Measurements from ENCODE around the gene CAD.
"Not testable (repeated sequence)": the region's sequence is repeated elsewhere in the genome, so short reads cannot be mapped to it uniquely, and the experiment has no call there.

Gene CAD

DNA sequence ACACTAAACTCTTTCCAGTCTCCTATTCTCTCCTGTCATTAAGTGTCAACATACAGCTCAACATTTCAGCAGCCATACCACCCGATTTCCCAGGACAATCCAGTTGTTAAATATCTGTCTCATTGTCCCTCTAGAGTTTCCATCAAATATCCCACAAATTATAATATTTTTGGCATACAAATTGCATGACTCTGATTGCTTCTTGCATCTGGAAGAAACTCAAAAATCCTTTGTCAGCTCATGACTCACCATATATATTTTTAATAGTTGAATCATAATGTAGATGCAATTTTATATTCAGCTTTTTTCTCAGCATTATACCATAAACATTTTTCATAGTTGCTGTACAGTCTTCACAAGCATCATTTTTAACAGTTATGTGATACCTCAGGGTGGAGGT lies 38.5 kb downstream of the CAD start:
- FAIRE-seq: no peak

DNA sequence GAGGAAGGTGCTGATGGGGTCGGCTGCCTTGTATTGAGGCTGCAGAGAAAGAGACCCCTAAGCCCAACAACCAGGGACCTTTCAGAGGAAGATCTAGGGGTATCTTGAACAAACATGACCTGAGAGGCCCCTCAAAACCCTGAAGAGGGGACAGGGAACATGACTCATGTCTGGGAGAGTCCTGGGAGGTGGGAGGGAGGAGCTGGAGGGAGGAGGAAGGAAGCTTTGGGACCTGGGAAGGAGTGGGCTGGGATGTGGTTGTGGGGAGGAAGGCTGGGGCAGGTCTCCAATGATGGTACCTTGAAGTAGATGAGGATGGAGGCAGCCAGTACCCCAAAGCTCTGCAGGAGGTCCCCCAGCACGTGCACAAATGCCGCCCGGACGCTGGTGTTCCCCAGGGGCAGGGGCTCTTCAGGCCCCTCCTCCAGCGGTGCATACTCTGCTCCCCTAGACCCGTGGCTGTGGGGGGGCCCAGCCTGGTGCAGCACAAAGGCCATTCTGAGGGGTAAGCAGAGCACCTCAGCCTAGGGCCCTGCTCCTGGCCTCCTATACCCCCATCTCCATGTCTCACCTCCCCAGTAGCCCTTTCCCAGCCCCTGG lies 39.8 kb downstream of the CAD start:
- FAIRE-seq (no peak), DNase-seq (ENCODE audit: low spot score) (no peak)

More for the DNA sequence above, 38.5 kb downstream of the CAD start:
- no peak for DNase-seq (ENCODE audit: low spot score)

DNA sequence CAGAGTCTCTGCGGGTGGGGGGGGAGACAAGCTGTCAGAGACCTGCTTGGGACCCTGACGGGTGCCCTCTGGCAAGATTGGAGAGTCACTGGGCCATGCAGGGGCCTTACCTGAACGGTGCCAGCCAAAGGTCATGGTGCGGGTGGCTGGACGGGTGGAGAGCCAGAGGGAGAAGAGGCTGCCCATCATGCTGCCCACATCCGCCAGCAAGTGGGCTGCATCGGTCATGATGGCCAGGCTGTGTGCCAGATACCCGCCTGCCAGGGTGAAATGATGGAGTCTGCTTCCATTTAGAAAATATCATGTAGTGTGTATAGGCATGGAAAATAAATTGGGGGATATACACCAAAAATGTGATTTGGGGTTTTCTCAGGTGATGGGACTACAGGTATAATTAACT lies 40.9 kb downstream of the CAD start:
- FAIRE-seq (no peak), DNase-seq (ENCODE audit: low spot score) (no peak)

DNA sequence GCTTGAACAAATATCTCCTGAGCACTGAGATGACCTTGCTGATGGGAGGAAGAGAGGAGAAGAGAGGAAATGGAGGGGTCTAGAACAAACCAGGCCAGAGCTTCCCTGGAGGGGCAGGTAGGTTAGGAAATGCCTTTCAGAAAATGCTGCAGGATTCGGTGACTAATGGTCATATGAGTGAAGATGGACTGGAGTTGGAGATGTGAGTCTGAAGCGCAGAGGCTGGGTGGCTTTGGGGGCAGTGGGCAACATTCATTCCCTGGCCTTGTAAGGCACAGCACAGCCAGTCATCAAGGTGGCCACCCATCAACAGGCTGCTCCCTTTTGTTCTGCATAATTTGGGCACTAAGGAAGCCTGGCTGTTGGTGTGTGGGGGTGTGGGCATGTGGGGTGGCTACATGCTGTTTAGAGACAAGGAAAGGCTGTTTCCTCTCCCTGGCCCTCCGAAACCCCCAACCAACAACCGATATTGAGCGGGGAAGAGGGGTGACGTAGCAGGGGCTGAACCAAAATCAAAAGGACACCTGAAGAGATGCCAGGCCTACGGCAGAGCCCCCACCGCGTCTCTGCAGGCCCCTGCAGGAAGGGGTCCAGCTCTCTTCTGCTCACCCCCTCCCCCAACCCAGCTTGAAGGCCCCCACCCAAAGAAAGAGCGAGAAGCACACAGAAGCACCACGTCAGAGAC lies 44.2 kb downstream of the CAD start:
- DNase-seq (ENCODE audit: low spot score) (no peak), FAIRE-seq (no peak)

DNA sequence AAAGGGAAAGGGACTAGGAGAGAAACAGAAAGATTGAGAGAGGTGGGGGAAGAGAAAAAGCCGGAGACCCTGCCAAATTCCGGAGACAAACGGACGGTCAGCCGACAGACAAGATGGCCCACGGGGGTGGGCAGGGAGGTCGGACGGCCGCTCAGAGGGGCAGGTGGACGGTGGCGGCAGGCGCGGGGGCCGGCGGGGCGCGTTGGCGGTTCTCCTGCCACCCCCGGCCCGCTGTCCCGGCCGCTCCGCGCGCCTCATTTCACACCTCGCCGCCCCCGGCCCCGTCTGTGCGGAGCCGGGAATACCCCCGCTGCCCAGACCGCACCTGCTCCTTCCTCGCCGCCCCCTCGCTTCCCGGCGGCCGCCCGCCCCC lies 44.7 kb downstream of the CAD start:
- DNase-seq (ENCODE audit: low spot score): no peak
- no peak for FAIRE-seq

DNA sequence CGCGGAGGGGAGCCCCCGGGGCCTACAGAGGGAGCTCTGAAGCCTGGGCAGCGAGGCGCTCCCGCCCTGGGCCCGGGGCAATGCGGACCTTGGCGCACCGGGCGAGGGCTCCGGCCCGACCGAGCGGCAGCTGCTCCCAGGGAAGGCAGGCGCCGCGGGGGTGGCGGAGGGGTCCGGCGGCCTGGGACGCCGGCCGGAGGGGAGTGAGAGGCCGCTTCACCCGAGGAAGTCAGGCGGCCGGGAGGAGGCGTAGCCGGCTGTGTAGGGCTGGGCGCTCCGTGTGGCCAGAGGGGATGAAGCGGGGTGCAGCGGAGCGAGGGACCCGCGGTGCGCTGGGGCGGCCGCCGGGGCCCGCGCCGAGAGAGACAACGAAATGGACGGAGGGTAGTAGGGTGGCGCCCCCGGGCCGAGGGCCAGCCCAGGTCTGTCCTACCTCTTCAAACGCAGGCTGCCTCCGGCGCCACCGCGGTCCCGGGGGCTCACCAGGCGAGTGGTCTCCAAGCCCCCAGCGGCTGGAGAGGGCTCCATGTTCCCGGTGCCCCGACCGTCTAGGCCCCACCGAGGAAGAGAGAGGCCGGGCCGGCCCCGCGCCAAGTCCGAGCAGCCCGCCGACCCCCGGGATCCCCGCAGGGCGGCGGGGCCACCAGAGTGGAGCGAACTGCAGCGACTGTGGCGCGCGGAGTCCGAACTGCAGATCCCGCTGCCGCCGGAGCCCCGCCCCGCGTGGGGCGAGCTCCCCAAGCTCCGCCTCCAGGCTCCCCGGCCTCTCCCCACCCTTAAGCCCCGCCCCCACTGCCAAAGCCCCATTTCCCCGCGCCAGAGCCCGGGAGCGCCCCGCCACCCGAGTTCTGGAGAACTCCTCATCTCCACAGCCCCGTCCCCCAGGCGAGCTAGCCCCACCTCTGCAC lies 45.5 kb downstream of the CAD start, which contains the start of gene SLC30A3:
TSS of gene SLC30A3 (minus strand) at position 669 of the 908 bp plus-strand sequence. CDS start at position 528, 141 bp downstream.
- FAIRE-seq: no peak
- DNase-seq (ENCODE audit: low spot score): peak; percentile 96

DNA sequence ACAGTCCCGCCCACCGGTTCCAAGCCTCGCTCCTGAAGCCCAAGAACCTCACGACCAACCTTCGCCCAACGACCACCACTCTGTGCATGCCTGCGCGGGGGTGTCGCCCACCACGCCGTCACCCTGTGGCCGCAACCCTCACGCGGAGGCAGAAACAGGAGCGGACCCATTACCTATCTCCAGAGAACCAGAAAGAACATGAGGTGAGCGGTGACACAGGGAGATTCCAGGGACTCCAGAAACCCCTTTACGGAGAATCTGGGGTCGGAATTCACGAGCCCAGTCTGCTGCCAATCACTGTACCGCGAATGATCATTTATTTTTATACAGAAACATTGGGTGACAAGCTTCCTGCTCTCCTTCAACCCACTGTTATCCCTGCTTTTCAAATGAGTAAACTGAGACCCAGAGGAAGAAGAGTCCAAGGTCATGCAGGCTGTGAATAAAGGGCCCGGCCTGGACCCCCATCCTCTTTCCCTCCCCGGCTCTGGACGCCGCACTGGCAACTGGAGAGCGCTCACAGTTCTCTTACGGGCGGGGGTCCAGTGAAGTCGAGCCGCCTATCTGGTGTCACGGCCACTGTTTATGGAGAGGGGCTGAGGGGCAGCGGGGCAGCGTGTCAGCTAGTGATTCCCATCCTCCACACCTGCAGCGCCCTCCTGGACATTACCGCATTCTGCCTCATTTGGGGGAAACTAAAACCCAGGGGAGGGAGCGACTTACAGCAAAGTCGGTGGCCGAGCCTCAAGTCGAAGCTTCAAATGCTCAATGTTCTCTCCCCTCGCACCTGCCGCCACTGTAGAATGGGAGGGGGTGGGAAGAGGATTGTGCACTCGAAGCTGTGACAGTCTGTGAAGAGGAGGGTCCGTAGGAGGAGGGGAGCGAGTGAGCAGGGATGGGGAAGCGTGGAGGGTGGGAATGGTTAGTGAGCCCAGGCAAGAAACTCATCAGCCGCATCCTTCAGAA lies 46.4 kb downstream of the CAD start:
- no peak for FAIRE-seq
- DNase-seq (ENCODE audit: low spot score): no peak

DNA sequence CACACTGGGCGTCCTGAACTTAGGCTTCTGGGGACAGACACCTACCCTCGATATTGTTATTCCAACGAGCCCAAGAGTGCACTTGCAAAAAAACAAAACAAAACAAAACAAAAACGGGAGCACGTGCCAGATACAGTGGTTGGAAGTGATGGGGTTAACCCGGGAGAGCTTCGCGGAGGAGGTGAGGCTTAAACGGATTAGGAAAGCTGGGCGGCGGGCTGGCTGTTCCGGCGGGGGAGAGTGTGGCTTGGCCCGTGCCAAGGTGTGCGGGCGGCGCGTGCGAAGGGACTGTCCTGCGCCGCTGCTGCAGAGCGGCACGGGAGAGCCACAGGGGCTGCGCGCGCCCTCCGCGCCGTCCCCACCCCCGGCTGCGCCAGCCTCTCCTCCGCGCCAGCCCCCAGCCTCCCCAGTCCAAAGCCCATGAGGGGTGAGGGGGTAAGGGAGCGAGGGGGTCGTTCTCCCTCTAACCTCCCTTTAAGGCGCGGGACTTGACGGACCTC lies 47.1 kb downstream of the CAD start:
- FAIRE-seq: no peak
- no peak for DNase-seq (ENCODE audit: low spot score)

DNA sequence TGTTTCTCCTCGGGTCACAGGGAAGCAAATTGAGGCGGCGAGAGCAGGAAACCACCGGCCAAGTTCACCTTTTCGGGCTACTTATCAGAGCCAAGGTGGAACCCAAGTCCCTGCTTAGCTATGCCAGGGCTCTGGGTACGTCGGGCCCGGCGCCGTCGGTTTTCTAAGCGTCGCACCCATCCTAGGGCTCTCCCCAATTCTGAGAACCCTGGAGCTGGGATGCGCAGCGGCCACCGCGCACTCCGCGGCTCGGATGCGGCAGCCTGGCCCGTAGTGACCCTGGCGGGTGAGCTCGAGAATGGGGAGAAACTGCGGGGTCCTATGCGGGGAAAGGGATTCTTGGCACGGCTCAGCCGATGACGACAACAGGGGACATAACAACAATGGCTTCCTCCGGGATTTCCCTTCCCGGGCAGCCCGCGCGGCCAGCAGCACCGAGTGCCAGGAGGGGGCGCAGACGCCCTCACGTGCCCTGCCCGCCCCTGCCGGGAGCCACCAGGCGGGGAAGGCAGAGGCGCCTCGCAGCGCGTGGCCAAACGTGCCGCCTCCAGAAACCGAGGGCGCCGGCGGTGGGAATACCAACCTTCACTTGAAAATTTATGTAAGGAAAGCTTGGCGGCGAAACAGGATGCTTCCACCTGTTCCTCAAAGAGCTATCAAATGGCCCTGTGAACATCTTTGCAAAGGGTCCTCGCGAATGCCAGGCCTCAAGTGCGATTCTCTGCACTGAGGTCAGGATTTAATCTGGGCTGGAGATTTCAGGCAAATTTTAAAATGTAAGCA lies 47.8 kb downstream of the CAD start:
- DNase-seq (ENCODE audit: low spot score) (peak; percentile 89), FAIRE-seq (no peak)

DNA sequence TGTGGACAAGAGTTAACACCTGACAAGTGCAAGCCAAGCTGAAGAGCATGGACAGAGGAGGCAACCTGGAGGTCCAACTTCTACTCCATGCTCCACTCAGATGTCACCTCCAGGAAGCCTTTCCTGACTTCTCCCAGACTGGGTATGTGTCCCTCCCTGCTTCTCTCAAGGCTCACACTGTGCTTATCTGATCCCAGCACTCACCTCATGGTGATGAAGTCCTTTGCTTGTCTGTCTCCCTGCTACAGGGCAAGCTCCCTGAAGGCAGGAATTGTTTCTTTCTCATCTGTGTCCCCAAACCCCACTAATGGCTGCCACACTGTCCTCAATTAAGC lies 48.3 kb downstream of the CAD start:
- no peak for FAIRE-seq
- DNase-seq (ENCODE audit: low spot score): no peak

DNA sequence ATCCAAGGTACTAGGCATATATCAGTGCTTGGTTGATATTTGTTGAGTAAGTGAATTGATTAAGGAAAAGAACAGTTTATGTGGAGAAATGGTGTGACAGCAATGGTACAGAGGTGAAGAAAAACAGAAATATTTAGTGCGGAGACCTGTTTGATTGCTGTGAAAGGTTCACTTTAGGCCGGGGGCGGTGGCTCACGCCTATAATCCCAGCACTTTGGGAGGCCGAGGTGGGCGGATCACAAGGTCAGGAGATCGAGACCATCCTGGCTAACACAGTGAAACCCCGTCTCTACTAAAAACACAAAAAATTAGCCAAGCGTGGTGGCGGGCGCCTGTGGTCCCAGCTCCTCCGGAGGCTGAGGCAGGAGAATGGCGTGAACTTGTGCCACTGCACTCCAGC lies 51.1 kb downstream of the CAD start:
- not testable (repeated sequence) for FAIRE-seq; DNase-seq (ENCODE audit: low spot score)

DNA sequence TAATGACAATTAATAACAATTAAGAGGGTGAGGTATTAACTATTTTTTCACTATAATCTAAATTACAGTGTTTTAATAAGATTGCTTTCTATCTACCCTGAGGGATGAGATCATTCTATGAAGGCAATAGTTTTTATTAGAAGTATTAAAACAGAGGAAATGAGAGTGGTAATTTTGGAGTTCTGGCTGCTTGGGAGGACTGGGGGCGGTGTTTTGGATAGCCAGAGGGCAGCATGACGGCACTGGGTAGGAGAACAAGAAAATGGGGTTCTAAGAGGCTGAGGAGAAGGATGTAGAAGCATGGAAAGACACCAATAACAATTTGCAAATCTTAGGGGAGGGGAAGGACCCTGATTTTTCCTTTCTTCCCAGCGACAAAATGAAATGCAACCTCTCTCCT lies 53.0 kb downstream of the CAD start:
- FAIRE-seq: no peak
- no peak for DNase-seq (ENCODE audit: low spot score)

DNA sequence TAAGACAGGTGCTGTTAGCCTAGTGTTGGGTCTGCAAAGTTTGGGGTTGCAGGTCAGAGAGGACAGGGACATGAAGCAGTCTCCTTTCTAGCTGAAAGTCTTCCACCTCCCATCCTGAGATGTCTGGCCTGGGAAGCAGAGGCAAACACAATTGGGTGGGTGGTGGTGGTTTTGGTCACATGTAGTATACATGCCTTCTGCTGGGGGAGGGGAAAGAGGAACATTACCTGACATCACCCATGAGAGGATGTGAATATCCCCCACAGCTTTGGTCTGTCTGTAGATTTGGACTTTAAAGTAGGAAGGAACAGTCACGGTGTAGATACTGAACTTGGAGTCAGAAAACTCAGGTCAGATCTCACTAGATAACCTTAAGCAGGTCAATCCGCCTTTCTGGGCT lies 53.5 kb downstream of the CAD start:
- FAIRE-seq (no peak), DNase-seq (ENCODE audit: low spot score) (no peak)

DNA sequence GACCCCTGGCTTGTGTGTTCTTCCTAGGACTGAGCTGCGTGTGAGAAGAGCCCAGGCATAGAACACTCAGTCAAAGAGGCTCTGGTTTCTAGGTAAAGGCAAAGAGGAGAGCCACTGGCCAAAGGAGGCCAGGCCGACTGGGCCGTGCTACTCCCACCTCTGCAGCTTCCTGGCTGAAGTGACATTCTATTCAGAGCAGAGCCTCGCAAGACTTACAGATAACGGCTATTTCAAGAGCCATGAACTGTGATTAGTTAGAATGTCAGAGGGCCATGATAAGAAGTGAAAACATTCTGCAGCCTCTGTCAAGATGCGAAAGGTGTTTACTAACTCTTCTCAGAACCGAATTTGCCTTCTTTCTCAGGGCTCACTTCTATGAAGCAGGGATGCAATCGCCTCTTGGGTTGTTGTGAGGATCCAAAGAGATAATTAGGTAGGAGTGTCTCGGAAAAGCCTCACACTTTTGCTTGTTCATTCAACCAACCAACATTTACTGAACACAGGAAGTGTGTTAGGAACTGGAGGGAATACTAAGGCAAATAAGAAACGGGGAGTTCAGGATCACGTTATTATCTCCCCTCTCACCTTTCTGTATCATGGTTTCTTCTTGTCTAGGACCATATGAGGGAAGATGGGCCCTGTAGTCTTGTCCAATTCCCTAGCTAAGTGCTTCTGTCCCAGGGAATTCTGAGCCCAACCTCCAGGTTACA lies 54.6 kb downstream of the CAD start:
- no peak for FAIRE-seq
- DNase-seq (ENCODE audit: low spot score): no peak

DNA sequence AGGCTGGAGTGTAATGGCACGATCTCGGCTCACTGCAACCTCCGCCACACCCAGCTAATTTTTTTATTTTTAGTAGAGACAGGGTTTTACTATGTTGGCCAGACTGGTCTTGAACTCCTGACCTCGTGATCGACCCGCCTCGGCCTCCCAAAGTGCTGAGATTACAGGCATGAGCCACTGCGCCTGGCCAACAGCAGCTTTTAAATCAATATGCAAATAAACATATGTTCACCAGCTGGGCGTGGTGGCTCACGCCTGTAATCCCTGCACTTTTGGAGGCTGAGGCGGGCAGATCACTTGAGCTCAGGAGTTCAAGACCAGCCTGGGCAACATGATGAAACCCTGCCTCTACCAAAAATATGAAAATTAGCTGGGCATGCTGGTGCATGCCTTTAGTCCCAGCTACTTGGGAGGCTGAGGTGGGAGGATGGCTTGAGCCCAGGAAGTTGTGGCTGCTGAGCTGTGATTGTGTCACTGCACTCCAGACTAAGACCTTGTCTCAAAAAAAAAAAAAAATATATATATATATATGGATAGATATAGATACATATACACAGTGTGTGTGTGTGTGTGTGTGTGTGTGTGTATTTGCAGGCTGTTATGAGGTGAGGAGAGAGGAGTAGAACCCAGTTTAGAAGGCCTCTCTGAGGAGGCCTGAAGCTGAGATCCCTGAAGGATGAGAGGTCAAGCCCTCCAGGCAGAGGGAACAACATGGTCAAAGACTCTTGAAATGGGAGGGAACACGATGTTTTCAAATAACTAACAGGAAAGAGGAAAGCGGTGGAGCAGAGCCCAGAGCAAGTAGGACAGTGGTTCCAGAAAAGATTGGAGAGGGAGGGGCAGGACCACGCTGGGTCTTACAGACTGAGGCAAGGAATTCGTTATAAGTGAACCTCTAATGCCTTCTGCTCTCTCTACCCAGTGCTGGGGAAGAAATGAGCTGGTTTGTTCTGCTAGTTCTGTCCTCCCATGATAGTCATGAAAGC lies 55.7 kb downstream of the CAD start:
- not testable (repeated sequence) for FAIRE-seq; DNase-seq (ENCODE audit: low spot score)

DNA sequence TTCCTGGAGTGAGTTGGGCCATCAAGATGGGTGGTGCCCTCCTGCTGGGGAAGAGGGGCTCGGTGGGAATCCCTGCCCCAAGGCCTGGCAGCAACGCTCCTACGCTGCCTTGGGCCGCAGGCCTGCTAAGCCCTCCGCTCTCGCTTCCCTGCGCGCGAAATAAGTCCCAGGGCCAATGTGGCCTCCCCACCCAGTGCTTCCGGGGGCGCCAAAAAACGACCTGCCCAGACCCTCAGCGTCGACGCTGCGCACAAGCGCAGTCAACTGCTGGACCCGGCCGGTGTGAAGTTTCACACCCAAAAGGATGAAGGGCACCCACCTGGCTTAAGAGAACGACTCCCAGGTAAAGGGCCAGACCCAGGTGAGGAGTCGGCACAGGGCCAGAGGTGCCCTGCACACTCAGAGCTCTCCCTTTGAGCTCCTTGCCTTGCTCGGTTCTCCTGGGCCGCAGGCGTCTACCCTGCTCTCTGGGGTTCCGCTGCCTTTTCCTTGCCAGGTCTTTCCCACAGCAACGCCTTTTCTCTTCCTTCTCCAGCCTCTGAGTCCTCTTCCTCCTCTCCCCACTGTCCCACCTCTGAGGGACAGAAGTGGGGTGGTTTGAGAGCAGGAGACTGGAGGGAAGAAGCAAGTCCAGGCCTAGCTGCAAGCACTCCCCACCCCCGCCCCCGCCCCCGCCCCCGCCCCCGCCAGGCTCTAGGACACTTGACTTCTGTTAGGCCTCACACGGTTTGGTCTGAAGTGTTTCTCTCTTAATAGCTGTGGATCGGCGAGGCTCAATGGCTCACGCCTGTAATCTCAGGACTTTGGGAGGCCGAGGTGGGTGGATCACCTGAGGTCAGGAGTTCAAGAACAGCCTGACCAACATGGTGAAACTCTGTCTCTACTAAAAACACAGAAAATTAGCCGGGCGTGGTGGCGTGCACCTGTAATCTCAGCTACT lies 58.3 kb downstream of the CAD start, which contains the start of gene DNAJC5G:
TSS of gene DNAJC5G (plus strand) at position 223 of the 940 bp plus-strand sequence. CDS start 1,296 bp downstream, outside the sequence.
- DNase-seq (ENCODE audit: low spot score): no peak
- FAIRE-seq: no peak

DNA sequence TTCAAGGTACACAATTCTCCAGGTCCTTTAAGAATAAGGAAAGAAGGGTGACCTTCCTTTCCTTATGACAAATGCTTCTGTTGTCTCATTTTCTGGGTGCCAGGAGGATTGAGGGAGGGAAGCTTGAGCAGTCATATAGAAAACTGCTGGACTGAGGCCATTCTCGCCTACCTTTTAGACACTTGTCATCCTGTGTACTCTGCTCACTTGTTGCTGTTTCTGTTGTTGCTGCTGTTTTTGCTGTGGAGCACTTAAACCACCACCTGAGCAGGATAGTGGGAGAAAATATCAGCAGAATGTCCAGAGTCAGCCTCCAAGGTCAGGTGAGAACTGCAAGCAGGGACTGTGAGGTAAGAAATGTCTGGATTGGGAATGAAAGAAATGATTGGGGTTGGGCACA lies 60.8 kb downstream of the CAD start:
- FAIRE-seq: no peak

More for the DNA sequence above, 60.8 kb downstream of the CAD start:
- no peak for DNase-seq (ENCODE audit: low spot score)

Measured in urothelium cell line (cell line).